B cell (primary cell): Measurements from ENCODE around the gene MDGA2.

Source experiments
- CTCF ChIP-seq: fragments of 200-600 bp; IDR thresholded peaks from one replicate; pipeline ENCODE4 v1.8.0; 2022; ENCODE audit warnings: antibody characterized with exemption, mild to moderate bottlenecking
- EZH2 ChIP-seq: IDR thresholded peaks from 2 replicates; pipeline ENCODE4 v1.6.1; 2012; ENCODE audit warnings: borderline replicate concordance, low read depth, mild to moderate bottlenecking, moderate library complexity, low read length; ENCODE audit not compliant: insufficient read depth, poor library complexity, severe bottlenecking

- TF ChIP-seq CTCF (no peak), EZH2 (no peak)
Observed at GRCh38 chr14:47715330-47715729, 39.9 kb upstream of the MDGA2 start.
